ENCODE data around the gene GTF3C1.

GRCh38 chr16:27460213-27460612 lies 89.5 kb downstream of the GTF3C1 start:
- TF ChIP-seq CTCF (IDR thresholded peaks at IDR 0.05 in 8 of 11, conservative IDR thresholded peaks at IDR 0.05 in 3 of 11) (no peak), POLR2A (IDR thresholded peaks at IDR 0.05) (no peak)
